NCI-H2196 treated with DMSO at 0.1 percent for 48 hours (cell line): ENCODE results near the gene PCYT1B.
"Not testable (repeated sequence)": the region's sequence is repeated elsewhere in the genome, so short reads cannot be mapped to it uniquely, and the experiment has no call there.

Experiments used
- DNase-seq: peaks from one replicate; lab custom pipeline; 2025; ENCODE audit not compliant: unreplicated experiment; lab: John Stamatoyannopoulos, UW

The PCYT1B gene

DNA sequence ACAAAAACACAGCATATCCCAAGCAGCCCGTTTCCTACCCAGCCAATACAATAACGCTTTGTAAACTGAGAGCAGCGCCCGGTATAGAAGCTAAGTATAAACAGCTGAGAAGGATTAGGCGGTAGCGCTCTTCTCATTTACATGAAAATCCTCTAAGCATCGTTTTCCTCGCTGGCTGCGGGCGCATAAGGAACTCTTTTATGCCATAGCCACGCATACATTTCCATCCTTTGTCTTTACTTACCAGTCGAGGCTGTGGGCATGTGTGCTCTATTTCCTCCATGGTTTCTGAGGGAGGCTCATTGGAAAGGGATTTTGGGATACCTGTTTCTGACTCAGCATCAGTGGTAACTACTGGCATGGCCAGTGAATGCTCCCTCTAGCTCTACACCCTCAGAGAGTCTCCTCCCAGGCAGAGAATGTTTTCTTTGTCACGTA is 383 bp downstream of the PCYT1B start:
- DNase-seq: no peak

DNA sequence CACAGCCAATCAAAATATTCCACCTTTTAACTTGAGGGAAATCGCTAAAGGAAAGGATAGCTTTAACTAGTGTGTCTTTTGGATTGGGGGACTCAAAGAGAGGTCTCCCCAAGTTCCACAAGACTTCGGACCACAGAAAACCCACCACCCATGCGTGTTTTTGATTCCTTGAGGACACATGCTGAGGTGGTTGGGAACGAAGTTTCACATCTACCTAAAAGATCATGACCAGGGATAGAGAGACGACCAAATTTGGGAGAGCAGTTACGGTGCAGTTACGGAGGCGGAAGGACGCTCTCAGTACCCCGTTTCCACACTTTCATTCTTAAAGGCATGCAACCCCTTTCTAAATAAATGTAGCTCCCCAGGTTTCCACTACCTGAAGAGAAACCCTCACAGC is 1.1 kb downstream of the PCYT1B start:
- no peak for DNase-seq

- no peak for DNase-seq
Observed at GRCh38 chrX:24643116-24643515, 4.0 kb downstream of the PCYT1B start.

- DNase-seq: no peak
Observed at GRCh38 chrX:24629701-24630100, 17.4 kb downstream of the PCYT1B start.

DNA sequence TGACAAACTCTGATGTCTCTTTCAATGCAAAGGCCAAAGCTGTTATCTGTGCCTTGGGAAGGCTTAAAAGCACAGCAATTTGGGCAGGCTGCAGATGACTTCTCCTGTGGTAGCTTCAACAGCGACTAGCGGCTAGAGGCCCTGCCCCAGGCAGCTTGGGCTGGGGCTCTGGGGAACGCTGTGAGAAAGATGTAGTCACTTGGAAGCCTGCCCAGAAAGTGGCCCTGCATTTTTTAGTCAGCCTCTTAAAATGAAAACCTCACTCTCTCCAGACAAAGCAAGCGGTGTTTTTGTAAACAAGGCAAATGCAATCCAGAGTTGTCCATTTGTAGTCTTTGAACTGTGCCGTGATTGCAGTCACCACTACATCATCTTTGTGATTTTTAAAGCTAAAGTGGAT is 27.5 kb downstream of the PCYT1B start:
- no peak for DNase-seq

DNA sequence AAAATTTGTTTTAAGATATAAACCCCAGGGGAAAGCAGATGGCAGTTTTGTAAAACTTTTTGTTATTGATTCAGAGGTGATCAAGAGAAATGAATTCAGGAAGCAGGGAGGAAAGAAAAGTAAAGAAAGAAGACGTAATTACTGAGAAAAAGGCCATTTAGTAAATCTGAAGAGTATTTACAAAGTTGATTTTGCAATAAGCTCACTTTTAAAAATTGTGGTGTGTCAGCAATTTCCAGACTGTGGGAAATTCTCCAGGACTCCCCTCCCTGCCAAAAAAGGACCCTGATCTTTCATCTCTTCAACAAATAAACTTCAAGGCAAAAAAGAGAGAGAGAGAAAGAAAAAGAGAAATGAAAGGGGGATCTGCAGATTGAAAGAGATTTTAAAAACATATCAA is 36.6 kb downstream of the PCYT1B start:
- no peak for DNase-seq

GRCh38 chrX:24607616-24608015 is 39.5 kb downstream of the PCYT1B start:
- DNase-seq: no peak

DNA sequence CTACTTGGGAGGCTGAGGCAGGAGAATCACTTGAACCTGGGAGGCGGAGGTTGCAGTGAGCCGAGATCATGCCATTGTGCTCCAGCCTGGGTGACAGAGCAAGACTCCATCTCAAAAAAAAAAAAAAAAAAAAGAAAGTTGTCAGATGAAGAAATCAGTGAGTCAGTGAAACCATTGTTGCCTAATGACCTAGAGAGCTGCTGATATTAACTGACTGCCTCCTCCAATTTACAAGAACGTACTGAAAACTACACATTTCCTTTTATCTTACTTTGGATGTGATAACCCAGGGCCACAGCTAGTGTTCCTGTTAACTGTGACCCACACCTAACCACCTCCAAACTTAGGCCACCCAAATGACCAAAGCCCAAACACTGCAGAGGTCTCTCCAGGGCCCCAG is 41.2 kb downstream of the PCYT1B start:
- not testable (repeated sequence) for DNase-seq

- no peak for DNase-seq
Observed at GRCh38 chrX:24603191-24603590, 44.0 kb downstream of the PCYT1B start.

- no peak for DNase-seq
Observed at GRCh38 chrX:24601858-24602257, 45.3 kb downstream of the PCYT1B start.

DNA sequence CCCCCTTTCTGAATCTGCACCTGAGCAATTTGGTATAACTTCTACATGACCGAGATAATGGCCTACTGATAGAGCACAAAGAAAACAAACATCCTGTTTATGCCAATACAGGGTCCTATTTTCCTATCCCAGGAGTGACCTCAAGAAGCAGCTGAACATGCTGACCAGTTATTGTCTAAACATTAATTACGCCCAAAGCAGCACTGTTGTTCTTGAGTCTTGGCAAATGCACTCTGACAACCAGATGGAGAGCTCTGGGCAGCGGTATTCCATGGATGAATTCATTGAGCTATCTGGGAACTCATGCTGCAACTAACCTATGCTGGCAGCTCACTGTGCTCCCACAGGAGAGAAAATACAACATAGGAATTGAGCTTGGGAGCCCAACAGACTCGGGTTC is 52.6 kb downstream of the PCYT1B start:
- DNase-seq: no peak

- DNase-seq: no peak
Observed at GRCh38 chrX:24590111-24590510, 57.0 kb downstream of the PCYT1B start.

DNA sequence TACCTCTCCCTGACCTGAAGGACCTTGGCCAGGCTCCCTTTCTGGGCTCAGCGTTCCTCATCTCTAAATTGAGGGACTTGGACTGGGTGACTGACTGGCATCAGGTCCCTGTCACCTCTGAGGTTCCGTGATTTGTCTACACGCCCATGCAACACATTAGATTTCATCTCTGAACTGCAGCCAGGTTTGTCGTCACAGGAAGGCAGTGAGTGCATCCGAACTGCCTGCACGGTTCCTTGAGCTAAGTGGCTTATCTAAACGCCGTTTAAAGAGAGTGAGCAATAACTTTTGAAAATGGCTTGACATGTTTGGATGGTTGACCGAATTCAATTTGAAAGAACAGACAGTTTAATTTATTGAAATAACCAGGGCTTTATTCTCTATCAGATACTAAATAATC is 70.1 kb downstream of the PCYT1B start:
- no peak for DNase-seq

- no peak for DNase-seq
Observed at GRCh38 chrX:24575496-24575895, 71.7 kb downstream of the PCYT1B start.

- DNase-seq: no peak
Observed at GRCh38 chrX:24574743-24575142, 72.4 kb downstream of the PCYT1B start.

DNA sequence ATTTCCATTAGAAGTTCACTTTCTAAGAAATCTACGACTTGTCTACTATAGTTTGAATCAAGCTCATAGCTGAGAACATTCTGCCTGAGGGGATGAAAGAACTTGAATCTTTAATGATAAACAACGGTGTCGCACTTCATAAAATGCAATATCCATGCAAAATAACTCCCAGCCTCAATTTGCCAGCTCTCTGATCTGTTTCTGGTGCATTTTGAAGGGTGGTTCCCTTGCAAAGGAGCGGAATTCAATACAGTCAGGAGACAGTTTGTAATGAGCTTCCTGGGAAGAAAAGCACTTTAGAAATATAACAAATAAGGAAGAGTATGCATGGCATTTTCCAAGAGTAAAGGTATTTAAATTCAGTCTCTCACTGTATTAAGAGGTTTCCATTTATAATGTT is 80.0 kb downstream of the PCYT1B start:
- DNase-seq: no peak

GRCh38 chrX:24566240-24566639 is 80.9 kb downstream of the PCYT1B start:
- DNase-seq: no peak

GRCh38 chrX:24563291-24564010 is 83.7 kb downstream of the PCYT1B start:
- no peak for DNase-seq

DNA sequence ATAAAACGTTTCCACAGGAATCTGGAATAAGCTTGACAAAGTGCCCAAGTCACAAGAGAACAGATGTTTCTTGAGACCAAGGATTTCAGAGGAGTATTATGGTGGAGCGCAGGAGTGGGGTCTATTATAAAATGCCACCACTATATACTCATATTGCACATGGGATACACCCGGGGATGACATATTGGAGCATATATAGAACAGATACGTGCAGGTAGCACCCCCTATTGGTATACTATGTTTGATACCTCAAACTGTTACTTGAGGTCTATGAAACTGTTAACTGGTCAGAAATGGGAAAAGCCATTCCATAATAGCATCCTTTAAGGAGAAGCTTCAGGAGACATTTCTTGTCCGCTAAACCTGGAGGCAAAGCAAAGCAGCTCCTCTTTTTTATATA is 86.0 kb downstream of the PCYT1B start:
- no peak for DNase-seq

DNA sequence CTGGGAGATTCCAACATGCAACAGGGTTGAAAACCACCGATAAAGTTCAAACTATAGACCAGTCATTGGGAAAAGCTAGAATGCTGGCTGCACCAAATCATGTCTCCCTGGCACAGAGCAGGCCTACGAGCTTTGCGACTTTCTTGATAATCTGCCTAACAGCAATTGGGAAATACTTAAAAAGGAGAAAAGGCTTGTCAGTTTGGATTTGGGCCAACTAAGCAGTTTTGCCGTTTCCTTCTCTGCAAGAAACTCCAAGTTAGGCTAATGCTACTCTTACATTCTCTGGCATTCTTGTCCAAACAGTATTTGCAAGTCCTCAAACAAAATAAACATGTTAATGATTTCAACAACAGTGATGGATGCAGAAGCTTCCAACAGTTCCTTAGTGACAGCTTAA is 94.1 kb downstream of the PCYT1B start:
- no peak for DNase-seq

DNA sequence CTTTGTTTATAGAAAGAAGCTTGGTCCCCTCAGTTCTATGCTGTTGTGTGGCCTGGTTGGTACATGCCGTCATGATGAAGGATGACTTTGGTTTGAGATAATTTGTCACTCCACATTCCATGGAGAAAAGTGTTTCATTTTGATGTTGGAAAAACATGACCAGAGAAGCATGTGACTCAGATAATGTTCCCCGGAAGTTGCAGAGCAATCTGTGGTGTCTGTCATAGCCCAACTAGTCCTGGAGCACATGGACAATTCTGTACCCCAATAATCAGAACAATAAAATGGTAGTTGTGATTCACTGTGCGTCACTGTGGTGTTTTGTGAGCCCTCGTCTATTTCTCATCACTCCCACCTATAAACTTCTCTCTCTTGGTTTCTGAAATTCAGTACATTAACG is 97.0 kb downstream of the PCYT1B start:
- no peak for DNase-seq

- no peak for DNase-seq
Observed at GRCh38 chrX:24547961-24548360, 99.2 kb downstream of the PCYT1B start.

DNA sequence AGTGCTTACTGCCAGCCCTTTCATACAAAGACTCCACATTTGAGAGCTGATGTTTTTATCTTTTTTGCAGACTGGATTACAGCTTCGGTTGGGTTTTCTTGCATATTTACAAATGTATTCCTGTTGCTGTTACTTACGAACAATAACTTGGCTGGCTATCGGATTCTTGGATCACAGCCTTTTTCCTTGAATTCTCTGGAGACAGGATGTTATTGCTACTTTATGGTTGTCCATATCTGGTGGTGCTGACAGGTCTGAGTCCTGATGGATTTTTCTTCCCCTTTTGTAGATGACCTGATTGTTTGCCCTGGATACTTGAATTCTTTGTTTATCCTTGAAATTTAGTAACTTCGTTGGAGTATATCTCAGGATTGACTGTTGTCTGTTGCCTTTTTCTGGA is 104.4 kb downstream of the PCYT1B start:
- DNase-seq: no peak
